ENCODE results near the gene IGSF6.

- TF ChIP-seq BHLHE40 (IDR thresholded peaks at IDR 0.05; ENCODE audit: low read length) (no peak), FOSL2 (CRISPR knock-in tag; IDR thresholded peaks at IDR 0.05) (no peak), ZNF557 (CRISPR knock-in tag; IDR thresholded peaks at IDR 0.05) (no peak), GABPA (IDR thresholded peaks at IDR 0.05; ENCODE audit: low read depth, low read length) (no peak), GABPA (CRISPR knock-in tag; IDR thresholded peaks at IDR 0.05; ENCODE audit: low read depth) (no peak), RFX5 (IDR thresholded peaks at IDR 0.05; ENCODE audit: low read depth, low read length) (no peak), POLR2AphosphoS2 (IDR thresholded peaks at IDR 0.05; ENCODE audit: low read depth, low read length) (no peak), FOXP1 (IDR thresholded peaks at IDR 0.05) (no peak), FOXP1 (CRISPR knock-in tag; IDR thresholded peaks at IDR 0.05) (no peak), ZFAT (CRISPR knock-in tag; conservative IDR thresholded peaks at IDR 0.05) (no peak), RERE (CRISPR knock-in tag; IDR thresholded peaks at IDR 0.05; ENCODE audit: low read depth) (no peak), SP1 (IDR thresholded peaks at IDR 0.05) (no peak), SP1 (CRISPR knock-in tag; IDR thresholded peaks at IDR 0.05) (no peak), RARA (CRISPR knock-in tag; IDR thresholded peaks at IDR 0.05) (no peak)
- TF ChIP-seq, protein P1, sequence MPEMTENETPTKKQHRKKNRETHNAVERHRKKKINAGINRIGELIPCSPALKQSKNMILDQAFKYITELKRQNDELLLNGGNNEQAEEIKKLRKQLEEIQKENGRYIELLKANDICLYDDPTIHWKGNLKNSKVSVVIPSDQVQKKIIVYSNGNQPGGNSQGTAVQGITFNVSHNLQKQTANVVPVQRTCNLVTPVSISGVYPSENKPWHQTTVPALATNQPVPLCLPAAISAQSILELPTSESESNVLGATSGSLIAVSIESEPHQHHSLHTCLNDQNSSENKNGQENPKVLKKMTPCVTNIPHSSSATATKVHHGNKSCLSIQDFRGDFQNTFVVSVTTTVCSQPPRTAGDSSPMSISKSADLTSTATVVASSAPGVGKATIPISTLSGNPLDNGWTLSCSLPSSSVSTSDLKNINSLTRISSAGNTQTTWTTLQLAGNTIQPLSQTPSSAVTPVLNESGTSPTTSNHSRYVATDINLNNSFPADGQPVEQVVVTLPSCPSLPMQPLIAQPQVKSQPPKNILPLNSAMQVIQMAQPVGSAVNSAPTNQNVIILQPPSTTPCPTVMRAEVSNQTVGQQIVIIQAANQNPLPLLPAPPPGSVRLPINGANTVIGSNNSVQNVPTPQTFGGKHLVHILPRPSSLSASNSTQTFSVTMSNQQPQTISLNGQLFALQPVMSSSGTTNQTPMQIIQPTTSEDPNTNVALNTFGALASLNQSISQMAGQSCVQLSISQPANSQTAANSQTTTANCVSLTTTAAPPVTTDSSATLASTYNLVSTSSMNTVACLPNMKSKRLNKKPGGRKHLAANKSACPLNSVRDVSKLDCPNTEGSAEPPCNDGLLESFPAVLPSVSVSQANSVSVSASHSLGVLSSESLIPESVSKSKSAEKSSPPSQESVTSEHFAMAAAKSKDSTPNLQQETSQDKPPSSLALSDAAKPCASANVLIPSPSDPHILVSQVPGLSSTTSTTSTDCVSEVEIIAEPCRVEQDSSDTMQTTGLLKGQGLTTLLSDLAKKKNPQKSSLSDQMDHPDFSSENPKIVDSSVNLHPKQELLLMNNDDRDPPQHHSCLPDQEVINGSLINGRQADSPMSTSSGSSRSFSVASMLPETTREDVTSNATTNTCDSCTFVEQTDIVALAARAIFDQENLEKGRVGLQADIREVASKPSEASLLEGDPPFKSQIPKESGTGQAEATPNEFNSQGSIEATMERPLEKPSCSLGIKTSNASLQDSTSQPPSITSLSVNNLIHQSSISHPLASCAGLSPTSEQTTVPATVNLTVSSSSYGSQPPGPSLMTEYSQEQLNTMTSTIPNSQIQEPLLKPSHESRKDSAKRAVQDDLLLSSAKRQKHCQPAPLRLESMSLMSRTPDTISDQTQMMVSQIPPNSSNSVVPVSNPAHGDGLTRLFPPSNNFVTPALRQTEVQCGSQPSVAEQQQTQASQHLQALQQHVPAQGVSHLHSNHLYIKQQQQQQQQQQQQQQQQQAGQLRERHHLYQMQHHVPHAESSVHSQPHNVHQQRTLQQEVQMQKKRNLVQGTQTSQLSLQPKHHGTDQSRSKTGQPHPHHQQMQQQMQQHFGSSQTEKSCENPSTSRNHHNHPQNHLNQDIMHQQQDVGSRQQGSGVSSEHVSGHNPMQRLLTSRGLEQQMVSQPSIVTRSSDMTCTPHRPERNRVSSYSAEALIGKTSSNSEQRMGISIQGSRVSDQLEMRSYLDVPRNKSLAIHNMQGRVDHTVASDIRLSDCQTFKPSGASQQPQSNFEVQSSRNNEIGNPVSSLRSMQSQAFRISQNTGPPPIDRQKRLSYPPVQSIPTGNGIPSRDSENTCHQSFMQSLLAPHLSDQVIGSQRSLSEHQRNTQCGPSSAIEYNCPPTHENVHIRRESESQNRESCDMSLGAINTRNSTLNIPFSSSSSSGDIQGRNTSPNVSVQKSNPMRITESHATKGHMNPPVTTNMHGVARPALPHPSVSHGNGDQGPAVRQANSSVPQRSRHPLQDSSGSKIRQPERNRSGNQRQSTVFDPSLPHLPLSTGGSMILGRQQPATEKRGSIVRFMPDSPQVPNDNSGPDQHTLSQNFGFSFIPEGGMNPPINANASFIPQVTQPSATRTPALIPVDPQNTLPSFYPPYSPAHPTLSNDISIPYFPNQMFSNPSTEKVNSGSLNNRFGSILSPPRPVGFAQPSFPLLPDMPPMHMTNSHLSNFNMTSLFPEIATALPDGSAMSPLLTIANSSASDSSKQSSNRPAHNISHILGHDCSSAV (CRISPR knock-in tag; IDR thresholded peaks at IDR 0.05; ENCODE audit: borderline replicate concordance): no peak
- TF ChIP-seq, protein P2, sequence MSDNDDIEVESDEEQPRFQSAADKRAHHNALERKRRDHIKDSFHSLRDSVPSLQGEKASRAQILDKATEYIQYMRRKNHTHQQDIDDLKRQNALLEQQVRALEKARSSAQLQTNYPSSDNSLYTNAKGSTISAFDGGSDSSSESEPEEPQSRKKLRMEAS (IDR thresholded peaks at IDR 0.05): no peak
These were observed 61.6 kb downstream of the IGSF6 start for GRCh38 chr16:21590796-21591195.
